ENCODE measurements around the gene IREB2. TPM values are rescaled to one million over a fixed set of nuclear protein-coding genes. Genes with fewer than 3 reads are reported as not detected.
A peak's percentile ranks its signal among the peaks of the same experiment; 100 is the strongest.
"Not testable (repeated sequence)": the region's sequence is repeated elsewhere in the genome, so short reads cannot be mapped to it uniquely, and the experiment has no call there.

Gene IREB2
- total RNA-seq, 1 experiment from 2014 or later: 6.5 TPM

GRCh38 chr15:78432664-78433063 is 5.4 kb upstream of the IREB2 start:
- ChIA-PET CTCF (no interaction called here), POLR2A (ENCODE audit: unreplicated experiment) (no interaction called here)
- ATAC-seq (no peak), DNase-seq (no peak)
- BruUV-seq (replicated peaks): no TSS peak
- no peaks in the 10 kb centered on the region for H3F3A ChIP-seq (ENCODE audit: low read length, unreplicated experiment)
- no peaks in the 10 kb centered on the region for H3K9me2 ChIP-seq (replicated peaks; ENCODE audit: low read length)
- H3K9me3 ChIP-seq (ENCODE audit: low read length): no peaks in the 10 kb centered on the region
- no peak overlapping the region for H3K4me3 ChIP-seq (ENCODE audit: low read length)
- H3K4me2 ChIP-seq (ENCODE audit: low read length): no peak overlapping the region
- no peak overlapping the region for H2AFZ ChIP-seq (ENCODE audit: low read length)
- H3K27me3 ChIP-seq (ENCODE audit: low read length): no peaks in the 10 kb centered on the region
- H3K36me3 ChIP-seq (ENCODE audit: low read depth, low read length): no peaks in the 10 kb centered on the region
- H3K79me2 ChIP-seq (ENCODE audit: low read length): no peaks in the 10 kb centered on the region
- H3K4me1 ChIP-seq (ENCODE audit: insufficient read depth, low read length): 0 out of 2 replicates have a peak, but pooled peaks cover 4% of the 10 kb centered on the region
- no peak for TF ChIP-seq EZH2phosphoT487 (IDR thresholded peaks at IDR 0.05; ENCODE audit: borderline replicate concordance, low read length)
- TF ChIP-seq CTCF (conservative IDR thresholded peaks at IDR 0.05; ENCODE audit: low read depth, low read length): no peak
- no peak for TF ChIP-seq EZH2 (IDR thresholded peaks at IDR 0.05; ENCODE audit: low read length, unreplicated experiment)
- no peak overlapping the region for H3K27ac ChIP-seq (ENCODE audit: low read length)
- intact Hi-C loops (cut with micrococcal nuclease): loop anchor here (10.0 kb wide), 1 partner anchor 52 kb away; no protein-coding TSS in a partner anchor
- no peak overlapping the region for H3K9ac ChIP-seq (ENCODE audit: low read length)
- no peaks in the 10 kb centered on the region for H4K20me1 ChIP-seq (ENCODE audit: low read length)

GRCh38 chr15:78434134-78434533 is 3.9 kb upstream of the IREB2 start:
- H3K4me3 ChIP-seq (ENCODE audit: low read length): no peak overlapping the region
- no peaks in the 10 kb centered on the region for H3K36me3 ChIP-seq (ENCODE audit: low read depth, low read length)
- H3K4me1 ChIP-seq (ENCODE audit: insufficient read depth, low read length): 0 out of 2 replicates have a peak, but pooled peaks cover 5% of the 10 kb centered on the region
- H3K9ac ChIP-seq (ENCODE audit: low read length): no peak overlapping the region
- no peaks in the 10 kb centered on the region for H4K20me1 ChIP-seq (ENCODE audit: low read length)
- peaks cover 11% of the 10 kb centered on the region for H3K79me2 ChIP-seq (ENCODE audit: low read length)
- H2AFZ ChIP-seq (ENCODE audit: low read length): 0 out of 2 replicates have a peak overlapping the region, but pooled peaks have one; percentile 53
- no peak overlapping the region for H3K27ac ChIP-seq (ENCODE audit: low read length)
- intact Hi-C loops (cut with micrococcal nuclease): loop anchor here (10.0 kb wide), 1 partner anchor 51 kb away; no protein-coding TSS in a partner anchor
- no peaks in the 10 kb centered on the region for H3K9me3 ChIP-seq (ENCODE audit: low read length)
- no peak overlapping the region for H3K4me2 ChIP-seq (ENCODE audit: low read length)
- no TSS peak for BruUV-seq (replicated peaks)
- no peaks in the 10 kb centered on the region for H3K27me3 ChIP-seq (ENCODE audit: low read length)
- ChIA-PET POLR2A (ENCODE audit: unreplicated experiment) (no interaction called here), CTCF (no interaction called here)
- no peaks in the 10 kb centered on the region for H3F3A ChIP-seq (ENCODE audit: low read length, unreplicated experiment)
- ATAC-seq (no peak), DNase-seq (no peak)
- no peak for TF ChIP-seq EZH2 (IDR thresholded peaks at IDR 0.05; ENCODE audit: low read length, unreplicated experiment)
- no peaks in the 10 kb centered on the region for H3K9me2 ChIP-seq (replicated peaks; ENCODE audit: low read length)

- H3K36me3 ChIP-seq (ENCODE audit: low read depth, low read length); BruUV-seq (replicated peaks); H3K4me2 ChIP-seq (ENCODE audit: low read length); H3F3A ChIP-seq (ENCODE audit: low read length, unreplicated experiment); ATAC-seq; H3K9me2 ChIP-seq (replicated peaks; ENCODE audit: low read length); POLR2A ChIA-PET (ENCODE audit: unreplicated experiment); H3K27ac ChIP-seq (ENCODE audit: low read length); H3K27me3 ChIP-seq (ENCODE audit: low read length); H4K20me1 ChIP-seq (ENCODE audit: low read length); CTCF ChIA-PET; H3K9ac ChIP-seq (ENCODE audit: low read length); H3K9me3 ChIP-seq (ENCODE audit: low read length); H2AFZ ChIP-seq (ENCODE audit: low read length); H3K4me3 ChIP-seq (ENCODE audit: low read length); DNase-seq: not testable (repeated sequence)
- intact Hi-C loops (cut with micrococcal nuclease): loop anchor here (10.0 kb wide), 1 partner anchor 50 kb away; no protein-coding TSS in a partner anchor
- Histone ChIP-seq H3K4me1 (ENCODE audit: insufficient read depth, low read length) (peaks cover 10% of the 10 kb centered on the region; the same call in 1 of the 2 replicates), H3K79me2 (ENCODE audit: low read length) (peaks cover 17% of the 10 kb centered on the region)
Observed at GRCh38 chr15:78434711-78435110, 3.3 kb upstream of the IREB2 start.
